Measurements from ENCODE around the gene SUN5. TPM values are rescaled to one million over a fixed set of nuclear protein-coding genes. Genes with fewer than 3 reads are reported as not detected.

The SUN5 gene
- total RNA-seq, 4 donors from 2014 or later, result not detected

DNA sequence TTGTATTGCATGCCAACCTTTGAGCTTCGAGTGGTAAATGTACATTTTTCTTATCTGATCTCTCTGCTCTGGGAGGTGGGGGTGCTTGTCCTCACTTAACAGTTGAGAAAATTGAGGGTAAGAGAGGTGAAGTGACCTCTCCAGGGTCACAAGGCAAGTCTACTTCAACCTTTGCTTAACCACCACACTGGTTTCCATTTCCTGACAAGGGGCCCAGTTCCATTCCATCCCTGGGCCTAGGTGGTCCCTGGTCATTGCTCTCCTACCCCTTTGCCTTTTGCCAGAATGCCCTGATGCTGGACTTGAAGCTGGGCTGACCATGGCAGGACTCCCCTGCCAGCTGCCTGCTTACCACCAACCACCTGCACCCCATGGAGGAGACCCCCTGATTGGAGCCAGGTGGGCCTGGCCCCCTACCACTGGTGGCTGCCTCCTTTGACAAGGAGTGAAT, 39.5 kb upstream of the SUN5 start:
- TF ChIP-seq POLR2A (IDR thresholded peaks at IDR 0.05), result no peak
- TF ChIP-seq, protein P1, sequence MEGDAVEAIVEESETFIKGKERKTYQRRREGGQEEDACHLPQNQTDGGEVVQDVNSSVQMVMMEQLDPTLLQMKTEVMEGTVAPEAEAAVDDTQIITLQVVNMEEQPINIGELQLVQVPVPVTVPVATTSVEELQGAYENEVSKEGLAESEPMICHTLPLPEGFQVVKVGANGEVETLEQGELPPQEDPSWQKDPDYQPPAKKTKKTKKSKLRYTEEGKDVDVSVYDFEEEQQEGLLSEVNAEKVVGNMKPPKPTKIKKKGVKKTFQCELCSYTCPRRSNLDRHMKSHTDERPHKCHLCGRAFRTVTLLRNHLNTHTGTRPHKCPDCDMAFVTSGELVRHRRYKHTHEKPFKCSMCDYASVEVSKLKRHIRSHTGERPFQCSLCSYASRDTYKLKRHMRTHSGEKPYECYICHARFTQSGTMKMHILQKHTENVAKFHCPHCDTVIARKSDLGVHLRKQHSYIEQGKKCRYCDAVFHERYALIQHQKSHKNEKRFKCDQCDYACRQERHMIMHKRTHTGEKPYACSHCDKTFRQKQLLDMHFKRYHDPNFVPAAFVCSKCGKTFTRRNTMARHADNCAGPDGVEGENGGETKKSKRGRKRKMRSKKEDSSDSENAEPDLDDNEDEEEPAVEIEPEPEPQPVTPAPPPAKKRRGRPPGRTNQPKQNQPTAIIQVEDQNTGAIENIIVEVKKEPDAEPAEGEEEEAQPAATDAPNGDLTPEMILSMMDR (IDR thresholded peaks at IDR 0.05), result no peak
- DNase-seq, result no peak
- intact Hi-C loops (cut with DNase I; ENCODE audit: low total_unique reads), result no loop called here
- Histone ChIP-seq H3K27ac (no peak overlapping the region), H3K27me3 (no peaks in the 10 kb centered on the region), H3K4me1 (no peaks in the 10 kb centered on the region), H3K4me3 (no peak overlapping the region), H3K36me3 (no peaks in the 10 kb centered on the region), H3K9me3 (peaks cover 0 to 3% of the 10 kb centered on the region in 2 donors)

DNA sequence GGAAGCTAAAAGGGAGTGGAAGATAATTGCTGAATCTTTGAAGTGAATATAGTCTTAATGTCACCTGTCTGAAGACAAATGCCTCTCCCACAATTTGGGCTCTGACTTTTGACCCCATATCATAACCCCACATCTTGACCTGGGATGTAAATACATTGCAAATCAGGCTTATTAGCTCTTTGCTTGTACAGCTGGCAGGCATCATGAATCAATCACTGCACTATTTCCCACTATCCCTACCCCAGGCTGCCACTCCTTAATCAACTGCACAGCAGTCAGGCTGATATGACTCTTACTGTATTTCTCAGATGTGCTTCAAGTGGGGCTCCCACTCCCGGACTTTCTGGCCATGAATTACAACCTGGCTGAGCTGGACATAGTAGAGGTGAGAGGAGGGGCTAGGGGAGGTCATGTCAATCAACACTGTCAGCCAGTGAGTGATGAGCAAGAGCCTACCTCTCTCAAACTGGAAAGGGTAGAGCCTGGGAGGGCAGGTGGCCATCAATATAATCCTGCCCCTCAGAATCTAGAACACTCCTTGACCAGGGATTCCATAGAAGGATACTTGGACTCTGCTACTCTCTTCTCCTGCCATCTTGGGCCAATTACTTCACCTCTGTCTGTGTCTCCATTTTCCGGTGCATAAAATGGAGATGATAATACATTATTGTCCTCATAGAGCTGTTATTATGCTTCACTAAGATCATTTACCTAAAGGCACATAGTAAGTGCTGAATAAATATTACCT, 38.9 kb upstream of the SUN5 start:
- TF ChIP-seq, protein P1 (IDR thresholded peaks at IDR 0.05), result no peak
- TF ChIP-seq POLR2A (IDR thresholded peaks at IDR 0.05), result no peak
- no peak overlapping the region for H3K4me3 ChIP-seq
- no peaks in the 10 kb centered on the region for H3K27me3 ChIP-seq
- peaks cover 0 to 3% of the 10 kb centered on the region in 2 donors for H3K9me3 ChIP-seq
- DNase-seq, result no peak
- no peaks in the 10 kb centered on the region for H3K4me1 ChIP-seq
- no peaks in the 10 kb centered on the region for H3K36me3 ChIP-seq
- intact Hi-C loops (cut with DNase I; ENCODE audit: low total_unique reads), result no loop called here
- H3K27ac ChIP-seq, result no peak overlapping the region

DNA sequence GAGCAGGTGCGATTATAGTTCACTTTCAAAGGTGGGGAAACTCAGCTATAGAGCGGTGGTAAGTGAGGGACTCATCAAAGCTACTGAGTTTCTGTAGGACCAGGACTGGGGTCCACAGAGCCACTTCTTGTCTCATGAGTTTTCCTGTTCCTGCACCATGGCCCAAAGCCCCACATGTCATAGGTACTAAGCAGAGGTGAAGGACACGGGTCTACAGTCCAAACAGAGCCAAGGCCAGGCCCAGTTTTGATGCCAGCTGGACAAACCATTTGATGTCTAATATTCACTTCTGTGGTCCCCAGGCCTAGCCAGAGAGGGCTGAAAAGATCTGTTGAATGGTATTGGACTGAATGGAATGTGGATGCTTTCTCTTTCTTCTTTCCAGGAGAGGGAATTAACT, 38.2 kb upstream of the SUN5 start:
- intact Hi-C loops (cut with DNase I; ENCODE audit: low total_unique reads), result no loop called here
- Histone ChIP-seq H3K4me3 (no peak overlapping the region), H3K27ac (no peak overlapping the region), H3K9me3 (peaks cover 0 to 3% of the 10 kb centered on the region in 2 donors), H3K4me1 (no peaks in the 10 kb centered on the region), H3K36me3 (no peaks in the 10 kb centered on the region), H3K27me3 (no peaks in the 10 kb centered on the region)
- TF ChIP-seq, protein P1 (IDR thresholded peaks at IDR 0.05), result no peak
- TF ChIP-seq POLR2A (IDR thresholded peaks at IDR 0.05), result no peak
- DNase-seq, result no peak

DNA sequence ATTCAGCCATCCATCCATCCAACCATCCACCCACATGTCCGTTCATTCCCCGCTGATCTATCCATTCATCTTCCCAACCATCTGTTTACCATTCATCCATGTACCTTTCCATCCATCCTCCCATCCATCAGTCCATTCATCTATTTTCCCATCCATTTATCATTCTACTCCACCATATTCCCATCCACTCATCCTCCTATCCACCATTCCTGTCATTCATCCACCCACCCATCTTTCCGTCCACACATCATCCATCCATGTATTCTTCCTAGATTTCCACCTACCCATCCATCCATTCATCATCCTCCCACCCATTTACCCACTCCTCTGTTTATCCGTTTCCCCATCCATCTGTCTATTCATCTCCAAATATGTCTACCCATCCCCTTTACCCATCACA, 34.0 kb upstream of the SUN5 start:
- Histone ChIP-seq H3K27ac (no peak overlapping the region), H3K36me3 (no peaks in the 10 kb centered on the region), H3K4me3 (no peak overlapping the region), H3K27me3 (no peaks in the 10 kb centered on the region), H3K4me1 (no peaks in the 10 kb centered on the region), H3K9me3 (no peaks in the 10 kb centered on the region)
- intact Hi-C loops (cut with DNase I; ENCODE audit: low total_unique reads), result no loop called here
- no peak for TF ChIP-seq POLR2A (IDR thresholded peaks at IDR 0.05)
- TF ChIP-seq, protein P1 (IDR thresholded peaks at IDR 0.05), result no peak
- DNase-seq, result no peak

DNA sequence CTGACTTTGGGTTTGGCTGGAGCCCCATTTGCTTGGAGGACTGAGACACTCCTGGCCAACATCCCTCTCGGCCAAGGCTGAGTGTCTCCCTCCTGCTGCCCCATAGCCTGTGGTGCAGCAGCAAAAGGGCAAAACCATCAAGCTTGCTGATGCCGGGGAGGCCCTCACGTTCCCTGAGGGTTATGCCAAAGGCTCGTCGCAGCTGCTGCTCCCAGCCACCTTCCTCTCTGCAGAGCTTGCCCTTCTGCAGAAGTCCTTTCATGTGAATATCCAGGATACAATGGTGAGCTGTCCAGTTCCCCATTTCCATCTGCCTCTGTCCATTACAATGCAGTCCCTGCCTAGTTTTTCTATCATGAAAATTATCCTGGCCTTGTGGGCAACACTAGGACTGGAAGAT, 33.2 kb upstream of the SUN5 start:
- TF ChIP-seq POLR2A (IDR thresholded peaks at IDR 0.05), result no peak
- TF ChIP-seq, protein P1 (IDR thresholded peaks at IDR 0.05), result no peak
- H3K4me1 ChIP-seq, result no peaks in the 10 kb centered on the region
- H3K4me3 ChIP-seq, result no peak overlapping the region
- DNase-seq, result no peak
- H3K27me3 ChIP-seq, result no peaks in the 10 kb centered on the region
- intact Hi-C loops (cut with DNase I; ENCODE audit: low total_unique reads), result no loop called here
- H3K36me3 ChIP-seq, result no peaks in the 10 kb centered on the region
- no peaks in the 10 kb centered on the region for H3K9me3 ChIP-seq
- H3K27ac ChIP-seq, result no peak overlapping the region

Data from uterus (tissue), 4 donors.